GM18951 (cell line): Measurements from ENCODE around the gene SYT13.

Source experiments
- POLR2A ChIP-seq: IDR thresholded peaks from 4 replicates; pipeline ENCODE4 v1.6.1; 2011; ENCODE audit warnings: mild to moderate bottlenecking; ENCODE audit not compliant: insufficient read length, insufficient read depth; ENCODE audit errors: extremely low read depth
- in situ Hi-C: fragments of 300-500 bp; cut with MboI; formaldehyde crosslinking; loops from one replicate; pipeline ENCODE4 v1.12.0; 2022; ENCODE audit warnings: low sequenced_read_pairs, mixed read lengths, inconsistent platforms; ENCODE audit not compliant: unreplicated experiment

Gene SYT13, protein sequence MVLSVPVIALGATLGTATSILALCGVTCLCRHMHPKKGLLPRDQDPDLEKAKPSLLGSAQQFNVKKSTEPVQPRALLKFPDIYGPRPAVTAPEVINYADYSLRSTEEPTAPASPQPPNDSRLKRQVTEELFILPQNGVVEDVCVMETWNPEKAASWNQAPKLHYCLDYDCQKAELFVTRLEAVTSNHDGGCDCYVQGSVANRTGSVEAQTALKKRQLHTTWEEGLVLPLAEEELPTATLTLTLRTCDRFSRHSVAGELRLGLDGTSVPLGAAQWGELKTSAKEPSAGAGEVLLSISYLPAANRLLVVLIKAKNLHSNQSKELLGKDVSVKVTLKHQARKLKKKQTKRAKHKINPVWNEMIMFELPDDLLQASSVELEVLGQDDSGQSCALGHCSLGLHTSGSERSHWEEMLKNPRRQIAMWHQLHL

DNA sequence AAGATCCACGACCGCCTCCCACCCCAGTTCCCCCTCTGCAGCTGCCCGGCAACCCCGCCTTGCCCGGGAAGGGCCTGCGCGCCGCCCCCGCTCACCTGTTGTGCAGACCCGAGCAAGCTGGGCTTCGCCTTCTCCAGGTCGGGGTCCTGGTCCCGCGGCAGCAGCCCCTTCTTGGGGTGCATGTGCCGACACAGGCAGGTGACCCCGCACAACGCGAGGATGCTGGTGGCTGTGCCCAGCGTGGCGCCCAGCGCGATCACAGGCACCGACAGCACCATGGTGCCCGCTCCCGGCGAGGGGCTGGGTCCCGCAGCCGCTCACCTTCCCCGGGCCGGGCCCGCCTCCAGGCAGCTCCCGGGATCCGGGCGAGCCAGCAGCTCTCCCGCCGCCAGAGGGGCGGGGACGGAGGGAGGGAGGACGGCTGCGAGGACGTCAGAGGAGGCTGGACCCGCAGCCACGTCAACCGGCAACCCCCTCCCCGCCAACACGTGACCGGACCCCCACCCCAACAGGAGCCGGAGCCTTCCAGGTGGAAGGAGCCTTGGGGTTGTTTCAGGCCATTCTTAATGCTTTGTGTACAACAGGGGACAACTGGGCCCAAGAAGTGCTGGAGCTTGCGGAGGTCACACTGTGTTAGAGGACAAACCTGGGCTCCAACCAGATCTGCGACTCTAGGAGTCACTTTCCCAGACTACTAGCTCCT is at the start of gene SYT13:
TSS of gene SYT13 (minus strand) at position 412 of the 703 bp plus-strand sequence. CDS start at position 278, 134 bp downstream.
- in situ Hi-C loops = no loop called here
- TF ChIP-seq POLR2A = no peak

DNA sequence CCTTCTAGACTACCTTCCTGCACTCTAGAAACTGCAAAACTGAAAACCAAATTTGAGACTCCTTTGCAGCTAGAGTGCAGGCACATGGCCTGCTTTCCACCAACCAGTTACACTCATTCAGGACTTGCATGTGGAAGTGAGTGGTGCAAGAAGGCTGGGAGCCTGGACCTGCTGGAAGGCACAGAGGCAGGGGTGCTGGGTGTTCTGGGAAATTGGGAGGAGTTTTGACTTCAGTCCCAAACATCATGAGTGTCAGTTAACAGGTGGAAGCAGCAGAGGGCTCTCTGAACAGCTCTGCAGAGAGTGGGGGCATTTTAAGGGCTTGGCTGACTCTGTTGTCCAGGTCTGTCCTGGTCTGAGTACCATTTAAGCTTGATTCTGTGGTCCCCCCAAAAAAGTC is 49.3 kb upstream of the SYT13 start:
- no peak for TF ChIP-seq POLR2A
- in situ Hi-C loops = loop anchor here (25.0 kb wide), 1 partner anchor 398 kb away; no protein-coding TSS in a partner anchor

- in situ Hi-C loops = loop anchor here (25.0 kb wide), 1 partner anchor 398 kb away; no protein-coding TSS in a partner anchor
- TF ChIP-seq POLR2A = no peak
Observed at GRCh38 chr11:45334836-45335235, 48.7 kb upstream of the SYT13 start.

DNA sequence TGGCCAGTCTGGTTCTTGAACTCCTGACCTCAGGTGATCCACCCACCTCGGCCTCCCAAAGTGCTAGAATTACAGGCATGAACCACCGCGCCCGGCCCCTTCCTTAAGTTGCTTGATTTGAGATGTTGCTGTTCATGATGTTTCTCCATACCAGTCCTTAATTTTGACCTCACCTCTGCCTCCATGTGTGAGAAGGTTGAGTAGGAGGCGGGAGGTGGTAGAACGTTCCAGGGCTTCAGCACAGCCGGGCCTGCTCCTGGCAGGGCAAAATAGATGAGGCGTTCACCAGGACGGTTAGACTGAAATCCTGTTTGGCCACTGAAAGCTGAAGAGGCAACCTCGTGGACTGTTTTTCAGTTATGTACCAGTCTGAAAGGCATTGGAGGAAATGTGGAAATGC is 48.3 kb upstream of the SYT13 start:
- no peak for TF ChIP-seq POLR2A
- in situ Hi-C loops = loop anchor here (25.0 kb wide), 1 partner anchor 397 kb away; no protein-coding TSS in a partner anchor

- TF ChIP-seq POLR2A = no peak
- in situ Hi-C loops = loop anchor here (25.0 kb wide), 1 partner anchor 396 kb away; no protein-coding TSS in a partner anchor
Observed at GRCh38 chr11:45333001-45333971, 47.1 kb upstream of the SYT13 start.

DNA sequence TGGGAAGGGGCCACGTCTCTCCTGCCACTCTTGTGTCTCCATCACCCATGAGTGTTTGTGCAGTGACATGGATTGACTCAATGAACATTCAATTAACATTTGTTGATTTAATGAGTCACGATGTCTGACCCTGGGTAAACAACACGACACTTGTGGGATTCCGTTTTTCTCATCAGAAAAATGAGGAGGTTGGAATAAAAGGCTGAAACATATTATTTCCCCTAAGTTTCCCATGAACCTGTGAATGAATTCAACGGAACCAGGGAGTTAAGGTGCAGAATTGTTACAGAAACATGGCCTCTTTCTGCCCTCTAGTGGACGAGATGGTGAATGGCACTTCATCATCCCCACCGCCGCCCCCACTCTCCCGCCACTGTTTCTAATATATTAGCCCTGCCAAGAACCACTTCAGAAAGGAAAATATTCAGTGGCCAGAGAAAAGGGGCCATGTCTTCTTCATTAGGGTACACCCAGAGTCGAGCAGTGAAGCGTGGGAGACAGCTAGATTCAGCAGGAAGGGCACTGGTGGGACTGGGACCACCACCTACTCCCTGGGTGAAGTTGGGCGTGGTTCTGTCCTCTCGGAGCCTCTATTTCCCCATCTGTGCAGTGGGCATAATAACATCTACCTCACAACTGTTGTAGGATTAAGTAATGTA is 46.3 kb upstream of the SYT13 start:
- in situ Hi-C loops = loop anchor here (25.0 kb wide), 1 partner anchor 395 kb away; no protein-coding TSS in a partner anchor
- no peak for TF ChIP-seq POLR2A

DNA sequence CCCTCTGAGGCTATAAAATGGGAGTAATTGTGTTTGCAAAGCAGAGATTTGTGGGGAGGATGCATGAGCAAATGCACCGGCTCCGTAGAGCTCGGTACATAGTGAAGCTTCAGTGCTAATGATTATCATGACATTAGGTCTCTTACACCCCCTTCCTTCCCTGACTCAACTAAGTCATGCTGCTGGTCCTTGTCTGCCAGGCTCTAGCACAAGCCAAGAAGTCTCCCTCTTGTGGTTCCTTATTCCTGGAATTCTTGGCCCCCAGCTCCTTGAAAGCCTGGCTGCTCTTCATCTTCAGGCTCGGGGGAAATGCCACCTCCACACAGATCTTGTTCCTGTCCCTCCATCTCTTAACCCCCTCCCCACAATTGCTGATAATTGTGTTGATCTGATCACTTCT is 45.7 kb upstream of the SYT13 start:
- in situ Hi-C loops = loop anchor here (25.0 kb wide), 1 partner anchor 395 kb away; no protein-coding TSS in a partner anchor
- no peak for TF ChIP-seq POLR2A

DNA sequence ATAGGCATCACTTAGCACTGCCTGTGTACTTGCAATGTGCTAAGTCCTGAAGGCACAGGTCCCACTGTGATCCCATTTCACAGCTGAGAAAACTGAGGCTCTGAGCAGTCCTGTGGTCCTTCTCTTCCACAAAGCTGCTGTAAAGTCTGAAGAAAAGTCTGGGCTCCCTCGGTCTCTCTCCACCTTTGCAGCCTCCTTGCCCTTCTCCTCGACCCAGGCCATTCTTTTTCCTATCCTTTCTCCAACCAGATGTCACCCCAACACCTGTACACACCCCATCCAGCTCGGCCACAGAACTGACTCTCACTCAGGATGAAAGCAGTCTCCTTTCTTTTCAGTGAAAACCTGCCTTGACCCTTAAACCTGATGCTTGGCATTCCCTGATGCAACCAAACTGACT is 42.6 kb upstream of the SYT13 start:
- in situ Hi-C loops = loop anchor here (10.0 to 25.0 kb wide), 2 partner anchors 214 to 391 kb away; no protein-coding TSS in a partner anchor
- no peak for TF ChIP-seq POLR2A

DNA sequence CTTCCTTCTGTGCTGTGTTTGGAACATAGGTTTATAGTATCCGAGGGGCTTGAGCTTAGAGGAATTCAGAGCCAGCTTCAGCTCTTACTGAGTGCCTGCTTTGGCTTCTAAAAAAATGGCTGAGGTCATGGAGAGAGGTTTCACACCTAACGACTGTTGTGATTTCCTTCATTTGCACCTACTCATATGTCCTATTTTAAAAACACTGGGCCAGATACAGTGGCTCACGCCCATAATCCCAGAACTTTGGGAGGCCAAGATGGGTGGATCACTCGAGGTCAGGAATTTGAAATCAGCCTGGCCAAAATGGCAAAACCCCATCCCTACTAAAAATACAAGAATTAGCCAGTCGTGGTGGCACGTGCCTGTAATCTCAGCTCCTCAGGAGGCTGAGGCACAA is 38.3 kb upstream of the SYT13 start:
- TF ChIP-seq POLR2A = no peak
- in situ Hi-C loops = loop anchor here (10.0 kb wide), 1 partner anchor 210 kb away; no protein-coding TSS in a partner anchor

DNA sequence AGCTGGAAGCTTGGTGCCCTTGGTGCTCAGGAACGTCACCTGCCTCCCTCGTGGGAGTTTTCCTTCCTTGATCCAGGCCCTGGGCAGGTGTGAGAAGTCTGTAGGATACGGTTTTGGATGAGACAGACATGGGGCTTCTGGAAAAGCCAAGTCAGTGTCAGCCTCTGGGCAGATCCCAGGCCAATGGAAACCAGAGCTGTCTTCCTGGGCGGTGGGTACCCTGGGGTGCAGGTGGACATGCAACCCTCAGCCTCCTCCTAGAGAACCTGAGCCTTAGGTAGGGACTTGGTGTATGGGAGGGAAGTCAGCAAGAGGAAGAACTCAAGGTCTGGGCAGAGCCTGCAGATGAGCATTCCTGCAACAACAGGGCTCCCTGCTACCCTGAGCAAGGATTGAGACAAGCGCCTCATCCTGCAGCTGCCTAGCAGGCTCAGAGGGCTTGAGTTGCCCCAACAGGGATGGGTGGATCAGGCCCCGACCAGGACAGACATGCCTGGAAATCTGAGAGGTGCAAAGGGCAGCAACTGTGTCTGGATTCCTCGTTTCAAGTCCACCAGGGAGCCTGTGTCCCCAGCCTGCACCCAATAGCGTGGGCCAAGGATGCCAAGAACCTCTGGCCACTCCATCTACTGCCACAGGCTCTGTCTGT is 37.6 kb upstream of the SYT13 start:
- in situ Hi-C loops = loop anchor here (10.0 kb wide), 1 partner anchor 209 kb away; no protein-coding TSS in a partner anchor
- no peak for TF ChIP-seq POLR2A

GRCh38 chr11:45322891-45323600 is 36.9 kb upstream of the SYT13 start:
- no peak for TF ChIP-seq POLR2A
- in situ Hi-C loops = loop anchor here (10.0 kb wide), 1 partner anchor 208 kb away; no protein-coding TSS in a partner anchor

GRCh38 chr11:45322111-45322705 is 36.1 kb upstream of the SYT13 start:
- in situ Hi-C loops = loop anchor here (10.0 kb wide), 1 partner anchor 207 kb away; no protein-coding TSS in a partner anchor
- TF ChIP-seq POLR2A = no peak
